ENCODE measurements around the gene KANTR.

Gene KANTR

DNA sequence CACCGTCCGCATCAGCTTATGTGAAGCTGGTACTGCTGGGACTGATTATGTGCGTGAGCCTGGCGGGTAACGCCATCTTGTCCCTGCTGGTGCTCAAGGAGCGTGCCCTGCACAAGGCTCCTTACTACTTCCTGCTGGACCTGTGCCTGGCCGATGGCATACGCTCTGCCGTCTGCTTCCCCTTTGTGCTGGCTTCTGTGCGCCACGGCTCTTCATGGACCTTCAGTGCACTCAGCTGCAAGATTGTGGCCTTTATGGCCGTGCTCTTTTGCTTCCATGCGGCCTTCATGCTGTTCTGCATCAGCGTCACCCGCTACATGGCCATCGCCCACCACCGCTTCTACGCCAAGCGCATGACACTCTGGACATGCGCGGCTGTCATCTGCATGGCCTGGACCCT, 17.3 kb upstream of the KANTR start:
- Mint-ChIP-seq H3K36me3 (peaks cover 8% of the 10 kb centered on the region), H3K4me1 (peaks cover 19% of the 10 kb centered on the region), H3K27ac (no peak overlapping the region), H3K4me3 (no peak overlapping the region), H3K9me3 (peaks cover 2% of the 10 kb centered on the region)
- ATAC-seq (no peak), DNase-seq (ENCODE audit: low spot score in 2 of 2) (no peak)

DNA sequence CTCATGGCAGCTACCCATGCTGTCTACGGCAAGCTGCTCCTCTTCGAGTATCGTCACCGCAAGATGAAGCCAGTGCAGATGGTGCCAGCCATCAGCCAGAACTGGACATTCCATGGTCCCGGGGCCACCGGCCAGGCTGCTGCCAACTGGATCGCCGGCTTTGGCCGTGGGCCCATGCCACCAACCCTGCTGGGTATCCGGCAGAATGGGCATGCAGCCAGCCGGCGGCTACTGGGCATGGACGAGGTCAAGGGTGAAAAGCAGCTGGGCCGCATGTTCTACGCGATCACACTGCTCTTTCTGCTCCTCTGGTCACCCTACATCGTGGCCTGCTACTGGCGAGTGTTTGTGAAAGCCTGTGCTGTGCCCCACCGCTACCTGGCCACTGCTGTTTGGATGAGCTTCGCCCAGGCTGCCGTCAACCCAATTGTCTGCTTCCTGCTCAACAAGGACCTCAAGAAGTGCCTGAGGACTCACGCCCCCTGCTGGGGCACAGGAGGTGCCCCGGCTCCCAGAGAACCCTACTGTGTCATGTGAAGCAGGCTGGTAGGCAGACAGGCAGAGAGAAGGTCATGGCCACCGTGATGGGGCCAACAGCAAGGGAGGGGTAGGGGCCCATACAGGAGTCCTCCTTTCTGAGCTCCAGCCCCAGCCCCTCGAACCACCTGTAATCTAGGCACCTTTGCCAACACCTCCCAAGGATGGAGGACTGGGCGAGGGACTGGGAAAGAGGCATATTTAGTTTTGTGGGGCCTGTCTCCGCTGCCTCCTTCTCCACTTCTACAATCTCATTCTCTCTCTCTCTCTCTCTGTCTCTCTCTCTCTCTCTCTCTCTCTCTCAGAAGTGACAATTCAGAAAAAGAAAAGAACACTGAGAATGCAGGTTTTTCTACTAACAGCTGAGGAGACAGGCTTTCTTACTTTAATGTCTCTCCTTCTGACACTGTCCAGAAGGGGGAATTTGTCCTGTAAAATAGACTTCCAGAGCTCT, 16.4 kb upstream of the KANTR start:
- peaks cover 12% of the 10 kb centered on the region for H3K4me1 Mint-ChIP-seq
- no peak for DNase-seq (ENCODE audit: low spot score in 2 of 2)
- H3K4me3 Mint-ChIP-seq = no peak overlapping the region
- peaks cover 2% of the 10 kb centered on the region for H3K9me3 Mint-ChIP-seq
- no peak for ATAC-seq
- no peak overlapping the region for H3K27ac Mint-ChIP-seq
- peaks cover 16% of the 10 kb centered on the region for H3K36me3 Mint-ChIP-seq

DNA sequence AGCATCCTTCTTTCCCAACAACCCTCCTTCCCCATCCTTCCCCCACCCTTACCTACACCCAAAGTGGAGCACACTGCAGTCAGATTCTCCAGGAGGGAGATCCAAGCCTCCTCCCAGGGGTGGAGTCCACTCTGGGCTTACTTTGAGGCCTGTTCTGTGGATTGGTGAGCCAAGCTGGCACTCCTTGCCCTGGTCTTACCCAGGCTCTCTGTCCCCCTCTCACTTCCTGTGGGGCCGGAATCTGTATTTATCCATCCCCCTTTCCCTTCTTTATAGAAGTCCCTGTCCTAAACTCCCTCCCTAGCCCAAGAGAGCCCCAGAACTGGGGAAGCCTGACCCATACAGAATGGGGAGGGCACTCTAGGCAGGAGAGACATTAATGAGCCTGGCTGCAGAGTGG, 15.0 kb upstream of the KANTR start:
- Mint-ChIP-seq H3K9me3 (peaks cover 2% of the 10 kb centered on the region), H3K27ac (no peak overlapping the region), H3K36me3 (peaks cover 31% of the 10 kb centered on the region), H3K4me1 (peaks cover 24% of the 10 kb centered on the region), H3K4me3 (no peak overlapping the region)
- no peak for ATAC-seq
- no peak for DNase-seq (ENCODE audit: low spot score in 2 of 2)

GRCh38 chrX:53080628-53081580, 13.0 kb upstream of the KANTR start:
- H3K9me3 Mint-ChIP-seq = peaks cover 2% of the 10 kb centered on the region
- ATAC-seq (no peak), DNase-seq (ENCODE audit: low spot score in 2 of 2) (no peak)
- H3K36me3 Mint-ChIP-seq = peaks cover 50% of the 10 kb centered on the region
- H3K4me1 Mint-ChIP-seq = peaks cover 35% of the 10 kb centered on the region
- peak overlapping the region; percentile 93 for H3K27ac Mint-ChIP-seq
- peak overlapping the region; percentile 69 for H3K4me3 Mint-ChIP-seq

DNA sequence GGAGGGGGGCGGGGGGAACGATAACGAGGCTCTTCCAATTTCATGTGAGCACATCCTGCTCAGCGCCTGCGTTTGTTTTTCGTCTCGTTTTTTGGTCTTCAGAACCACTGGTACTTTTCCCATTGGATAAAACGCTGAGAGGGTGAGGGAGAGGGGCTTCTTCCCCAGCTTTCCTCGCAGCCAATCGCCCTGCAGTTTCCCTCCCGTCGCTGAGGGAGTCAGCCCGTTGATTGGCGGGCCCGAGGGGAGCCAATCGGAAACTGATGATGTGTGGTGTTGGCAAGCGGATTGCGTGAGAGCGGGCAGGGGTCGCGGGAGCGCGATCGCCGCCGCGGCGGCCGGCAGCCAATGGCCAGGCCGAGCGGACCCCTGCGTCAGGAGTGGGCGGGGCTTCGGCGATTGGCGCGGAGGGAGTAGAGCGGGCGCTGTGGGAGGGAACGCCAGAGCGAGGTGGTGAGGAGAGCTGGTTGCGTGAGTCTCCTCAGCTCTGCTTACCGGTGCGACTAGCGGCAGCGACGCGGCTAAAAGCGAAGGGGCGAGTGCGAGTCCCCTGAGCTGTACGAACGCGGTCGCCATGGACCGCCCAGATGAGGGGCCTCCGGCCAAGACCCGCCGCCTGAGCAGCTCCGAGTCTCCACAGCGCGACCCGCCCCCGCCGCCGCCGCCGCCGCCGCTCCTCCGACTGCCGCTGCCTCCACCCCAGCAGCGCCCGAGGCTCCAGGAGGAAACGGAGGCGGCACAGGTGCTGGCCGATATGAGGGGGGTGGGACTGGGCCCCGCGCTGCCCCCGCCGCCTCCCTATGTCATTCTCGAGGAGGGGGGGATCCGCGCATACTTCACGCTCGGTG, 11.8 kb upstream of the KANTR start, which contains the start of gene TSPYL2:
Gene TSPYL2, plus strand, starts transcription at position 443 of the 848 bp plus-strand sequence. Its CDS starts 132 bp downstream, at position 575.
- H3K27ac Mint-ChIP-seq = peak within 1 kb of the TSS; percentile 99
- peak within 1 kb of the TSS; percentile 93 for H3K4me3 Mint-ChIP-seq
- ATAC-seq (peak; percentile 91), DNase-seq (ENCODE audit: low spot score in 2 of 2) (peak; percentile 77 to 92)
- H3K4me1 Mint-ChIP-seq = peaks cover 48% of the 10 kb centered on the region
- peaks cover 63% of the 10 kb centered on the region for H3K36me3 Mint-ChIP-seq
- H3K9me3 Mint-ChIP-seq = no peaks in the 10 kb centered on the region

- Mint-ChIP-seq H3K9me3 (no peaks in the 10 kb centered on the region), H3K4me3 (peak overlapping the region; percentile 93), H3K36me3 (peaks cover 71% of the 10 kb centered on the region), H3K4me1 (peaks cover 56% of the 10 kb centered on the region), H3K27ac (peak overlapping the region; percentile 99)
- no peak for DNase-seq (ENCODE audit: low spot score in 2 of 2)
- no peak for ATAC-seq
Measured at GRCh38 chrX:53082773-53083616, 10.9 kb upstream of the KANTR start.

GRCh38 chrX:53084043-53084570, 9.8 kb upstream of the KANTR start:
- H3K9me3 Mint-ChIP-seq = no peaks in the 10 kb centered on the region
- peak; percentile 2 for ATAC-seq
- H3K27ac Mint-ChIP-seq = peak overlapping the region; percentile 99
- H3K4me3 Mint-ChIP-seq = peak overlapping the region; percentile 93
- H3K36me3 Mint-ChIP-seq = peaks cover 82% of the 10 kb centered on the region
- no peak for DNase-seq (ENCODE audit: low spot score in 2 of 2)
- H3K4me1 Mint-ChIP-seq = peaks cover 67% of the 10 kb centered on the region

DNA sequence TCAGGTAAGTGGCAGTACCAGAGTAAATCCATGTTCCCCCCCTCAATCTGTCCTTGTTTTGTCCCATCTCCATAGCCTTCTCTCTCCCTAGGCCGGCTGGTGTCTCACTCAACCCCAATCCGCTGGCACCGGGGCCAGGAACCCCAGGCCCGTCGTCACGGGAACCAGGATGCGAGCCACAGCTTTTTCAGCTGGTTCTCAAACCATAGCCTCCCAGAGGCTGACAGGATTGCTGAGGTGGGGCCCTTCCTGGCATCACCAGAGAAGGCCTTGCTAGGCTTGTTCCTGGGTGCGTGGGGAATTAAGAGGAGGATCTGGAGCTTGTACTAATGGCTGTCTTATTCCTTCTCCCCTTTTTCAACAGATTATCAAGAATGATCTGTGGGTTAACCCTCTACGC, 9.1 kb upstream of the KANTR start:
- H3K4me1 Mint-ChIP-seq = peaks cover 67% of the 10 kb centered on the region
- no peaks in the 10 kb centered on the region for H3K9me3 Mint-ChIP-seq

DNA sequence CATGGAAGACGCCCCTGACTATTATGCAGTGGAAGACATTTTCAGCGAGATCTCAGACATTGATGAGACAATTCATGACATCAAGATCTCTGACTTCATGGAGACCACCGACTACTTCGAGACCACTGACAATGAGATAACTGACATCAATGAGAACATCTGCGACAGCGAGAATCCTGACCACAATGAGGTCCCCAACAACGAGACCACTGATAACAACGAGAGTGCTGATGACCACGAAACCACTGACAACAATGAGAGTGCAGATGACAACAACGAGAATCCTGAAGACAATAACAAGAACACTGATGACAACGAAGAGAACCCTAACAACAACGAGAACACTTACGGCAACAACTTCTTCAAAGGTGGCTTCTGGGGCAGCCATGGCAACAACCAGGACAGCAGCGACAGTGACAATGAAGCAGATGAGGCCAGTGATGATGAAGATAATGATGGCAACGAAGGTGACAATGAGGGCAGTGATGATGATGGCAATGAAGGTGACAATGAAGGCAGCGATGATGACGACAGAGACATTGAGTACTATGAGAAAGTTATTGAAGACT, 8.2 kb upstream of the KANTR start:
- H3K4me1 Mint-ChIP-seq = peaks cover 67% of the 10 kb centered on the region
- peaks cover 80% of the 10 kb centered on the region for H3K36me3 Mint-ChIP-seq
- H3K27ac Mint-ChIP-seq = peak overlapping the region; percentile 99
- H3K9me3 Mint-ChIP-seq = no peaks in the 10 kb centered on the region
- DNase-seq (ENCODE audit: low spot score in 2 of 2) = no peak
- ATAC-seq = no peak
- peak overlapping the region; percentile 21 for H3K4me3 Mint-ChIP-seq

More for the DNA sequence above, 9.1 kb upstream of the KANTR start:
- ATAC-seq (no peak), DNase-seq (ENCODE audit: low spot score in 2 of 2) (no peak)
- H3K36me3 Mint-ChIP-seq = peaks cover 82% of the 10 kb centered on the region
- H3K27ac Mint-ChIP-seq = peak overlapping the region; percentile 99
- peak overlapping the region; percentile 93 for H3K4me3 Mint-ChIP-seq

DNA sequence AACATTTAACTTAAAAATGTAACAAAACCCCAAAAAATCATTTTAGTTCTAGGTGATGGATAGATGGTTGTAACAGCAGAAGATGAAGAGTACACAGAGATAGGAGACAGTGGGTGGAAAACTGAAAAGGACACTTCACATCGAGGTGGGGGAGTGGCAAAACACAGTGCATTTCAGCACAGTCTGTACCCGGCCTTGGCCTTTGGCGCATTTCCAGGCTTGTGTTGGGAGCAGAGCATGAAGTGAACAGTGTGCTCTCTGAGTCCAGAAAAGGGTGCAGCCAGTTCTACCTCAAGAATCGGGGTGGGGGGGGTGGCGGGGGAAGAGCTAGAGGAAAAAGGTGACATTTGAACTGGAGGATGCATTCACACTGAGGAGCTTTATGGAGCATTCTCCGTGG, 7.5 kb upstream of the KANTR start:
- no peaks in the 10 kb centered on the region for H3K9me3 Mint-ChIP-seq
- peaks cover 67% of the 10 kb centered on the region for H3K4me1 Mint-ChIP-seq
- no peak for DNase-seq (ENCODE audit: low spot score in 2 of 2)
- peaks cover 75% of the 10 kb centered on the region for H3K36me3 Mint-ChIP-seq
- no peak overlapping the region for H3K4me3 Mint-ChIP-seq
- H3K27ac Mint-ChIP-seq = peak overlapping the region; percentile 99
- no peak for ATAC-seq

DNA sequence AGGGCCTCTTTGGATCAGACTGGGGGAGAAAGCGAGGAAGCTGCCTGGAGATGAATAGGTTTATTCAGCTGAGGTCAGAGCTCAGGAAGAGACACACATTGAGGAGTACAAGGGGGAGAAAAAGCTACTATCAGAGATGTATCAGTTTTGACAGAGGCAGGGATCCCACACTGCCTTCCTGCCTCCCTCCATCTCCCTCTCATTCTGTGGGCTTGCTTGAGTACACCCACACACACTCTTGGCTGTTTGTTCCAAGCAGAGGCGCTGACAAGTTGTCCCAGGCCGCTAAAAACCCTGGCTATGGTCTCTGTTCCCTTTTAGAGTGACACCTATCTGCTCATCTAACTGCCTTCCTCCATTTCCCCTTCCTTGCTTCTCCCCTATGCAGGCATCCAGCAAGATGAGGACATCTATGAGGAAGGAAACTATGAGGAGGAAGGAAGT, 6.5 kb upstream of the KANTR start:
- Mint-ChIP-seq H3K27ac (peak overlapping the region; percentile 97), H3K9me3 (no peaks in the 10 kb centered on the region), H3K36me3 (peaks cover 66% of the 10 kb centered on the region), H3K4me1 (peaks cover 67% of the 10 kb centered on the region), H3K4me3 (peak overlapping the region; percentile 84)
- DNase-seq (ENCODE audit: low spot score in 2 of 2) = no peak
- ATAC-seq = no peak

DNA sequence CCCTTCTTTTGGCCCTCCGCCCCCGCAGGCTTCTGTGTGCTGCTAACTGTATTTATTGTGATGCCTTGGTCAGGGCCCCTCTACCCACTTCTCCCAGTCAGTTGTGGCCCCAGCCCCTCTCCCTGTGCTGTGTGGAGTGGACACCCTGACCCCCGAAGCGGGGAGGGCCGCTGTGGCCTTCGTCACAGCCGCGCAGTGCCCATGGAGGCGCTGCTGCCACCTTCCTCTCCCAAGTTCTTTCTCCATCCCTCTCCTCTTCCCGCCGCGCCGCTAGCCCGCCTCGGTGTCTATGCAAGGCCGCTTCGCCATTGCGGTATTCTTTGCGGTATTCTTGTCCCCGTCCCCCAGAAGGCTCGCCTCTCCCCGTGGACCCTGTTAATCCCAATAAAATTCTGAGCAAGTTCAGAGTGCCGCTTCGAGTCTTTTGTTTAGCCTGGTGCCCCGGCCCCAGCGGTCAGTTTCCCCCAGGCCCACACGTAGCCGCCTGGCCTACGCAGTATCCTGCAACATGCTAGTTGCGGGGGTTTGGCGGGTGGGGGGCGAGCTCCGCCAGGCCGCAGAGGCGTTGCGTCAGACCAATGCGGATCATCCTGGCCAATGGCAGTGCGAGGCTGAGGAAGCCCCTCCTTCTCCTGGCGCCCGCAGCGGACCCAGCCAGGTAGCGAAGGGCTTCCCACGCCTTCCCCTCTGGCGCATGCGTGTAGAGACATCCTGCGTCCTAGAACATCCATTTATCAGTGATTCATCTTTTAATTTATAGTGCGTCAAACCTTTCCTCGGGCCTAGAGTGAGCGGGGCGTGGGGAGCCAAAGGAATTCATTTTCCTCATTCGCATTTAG, 5.6 kb upstream of the KANTR start:
- ATAC-seq (peak; percentile 61), DNase-seq (ENCODE audit: low spot score in 2 of 2) (peak in 1 of 2 donors; percentile 75)
- H3K9me3 Mint-ChIP-seq = no peaks in the 10 kb centered on the region
- H3K4me3 Mint-ChIP-seq = peak overlapping the region; percentile 84
- peaks cover 57% of the 10 kb centered on the region for H3K36me3 Mint-ChIP-seq
- H3K4me1 Mint-ChIP-seq = peaks cover 57% of the 10 kb centered on the region
- H3K27ac Mint-ChIP-seq = peak overlapping the region; percentile 97
